H9 (cell line): ENCODE data around the gene IKBKG. TPM values are rescaled to one million over a fixed set of nuclear protein-coding genes. Genes with fewer than 3 reads are reported as not detected.

Source experiments
- DNase-seq: peaks from one replicate; pipeline ENCODE4 v3.0.0-alpha.2; 2017
- H2AFZ ChIP-seq: one replicate; pipeline ENCODE4 v1.6.1; 2013; ENCODE audit warnings: mild to moderate bottlenecking, low read length, control low read depth, moderate library complexity
- H2AK5ac ChIP-seq: 2 replicates; pipeline ENCODE4 v1.6.1; 2013; ENCODE audit warnings: low read length, control low read depth, mixed read lengths; ENCODE audit not compliant: insufficient read length
- H2BK120ac ChIP-seq: one replicate; pipeline ENCODE4 v1.6.1; 2013; ENCODE audit warnings: low read depth, mild to moderate bottlenecking, low read length, control low read depth, inconsistent platforms; ENCODE audit not compliant: poor library complexity, severe bottlenecking
- H2BK12ac ChIP-seq: 2 replicates; pipeline ENCODE4 v1.6.1; 2013; ENCODE audit warnings: low read length, control low read depth, mixed read lengths, low read depth; ENCODE audit not compliant: insufficient read length
- H2BK15ac ChIP-seq: 2 replicates; pipeline ENCODE4 v1.6.1; 2013; ENCODE audit warnings: low read depth, low read length, control low read depth
- H2BK20ac ChIP-seq: one replicate; pipeline ENCODE4 v1.6.1; 2013; ENCODE audit warnings: low read depth, mild to moderate bottlenecking, low read length, control low read depth, inconsistent platforms; ENCODE audit not compliant: poor library complexity, severe bottlenecking
- H2BK5ac ChIP-seq: 2 replicates; pipeline ENCODE4 v1.6.1; 2013; ENCODE audit warnings: low read length, control low read depth, mixed read lengths; ENCODE audit not compliant: insufficient read length
- H3K14ac ChIP-seq: 2 replicates; pipeline ENCODE4 v1.6.1; 2013; ENCODE audit warnings: low read length, control low read depth; ENCODE audit not compliant: insufficient read depth
- H3K18ac ChIP-seq: 2 replicates; pipeline ENCODE4 v1.6.1; 2013; ENCODE audit warnings: low read depth, mild to moderate bottlenecking, mixed read lengths, low read length, control low read depth; ENCODE audit not compliant: insufficient read length
- H3K23ac ChIP-seq: 2 replicates; pipeline ENCODE4 v1.6.1; 2013; ENCODE audit warnings: low read length, control low read depth, mixed read lengths, low read depth; ENCODE audit not compliant: insufficient read length
- H3K23me2 ChIP-seq: 2 replicates; pipeline ENCODE4 v1.6.1; 2013; ENCODE audit warnings: low read depth, mild to moderate bottlenecking, mixed read lengths, low read length, control low read depth; ENCODE audit not compliant: insufficient read length, poor library complexity, severe bottlenecking
- H3K27ac ChIP-seq: 2 replicates; pipeline ENCODE4 v1.5.1; 2013; ENCODE audit warnings: low read length, control low read depth, mixed read lengths, low read depth; ENCODE audit not compliant: insufficient read length
- H3K27me3 ChIP-seq: 2 replicates; pipeline ENCODE4 v1.6.1; 2013; ENCODE audit warnings: low read length, control low read depth, inconsistent platforms; ENCODE audit not compliant: insufficient read depth
- H3K4ac ChIP-seq: 2 replicates; pipeline ENCODE4 v1.6.1; 2013; ENCODE audit warnings: low read depth, mild to moderate bottlenecking, control low read depth, inconsistent platforms, low read length, moderate library complexity
- H3K4me1 ChIP-seq: 2 replicates; pipeline ENCODE4 v1.6.1; 2013; ENCODE audit warnings: low read length, control low read depth, inconsistent platforms; ENCODE audit not compliant: insufficient read depth
- H3K4me2 ChIP-seq: 2 replicates; pipeline ENCODE4 v1.6.1; 2013; ENCODE audit warnings: low read length, control low read depth, mixed read lengths; ENCODE audit not compliant: insufficient read length, insufficient read depth
- H3K56ac ChIP-seq: 2 replicates; pipeline ENCODE4 v1.6.1; 2013; ENCODE audit warnings: low read depth, mild to moderate bottlenecking, mixed read lengths, low read length, control low read depth; ENCODE audit not compliant: insufficient read length
- H3K79me1 ChIP-seq: 2 replicates; pipeline ENCODE4 v1.6.1; 2013; ENCODE audit warnings: low read depth, mild to moderate bottlenecking, moderate library complexity, low read length, control low read depth, inconsistent platforms; ENCODE audit not compliant: insufficient read depth, poor library complexity, severe bottlenecking
- H3K79me2 ChIP-seq: 2 replicates; pipeline ENCODE4 v1.6.1; 2013; ENCODE audit warnings: low read length, control low read depth, inconsistent platforms; ENCODE audit not compliant: insufficient read depth
- H3K9ac ChIP-seq: 2 replicates; pipeline ENCODE4 v1.6.1; 2013; ENCODE audit warnings: low read length, control low read depth, mixed read lengths; ENCODE audit not compliant: insufficient read length; ENCODE audit errors: extremely low read depth
- H3K9me3 ChIP-seq: one replicate; pipeline ENCODE4 v1.6.1; 2013; ENCODE audit warnings: low read depth, low read length, inconsistent platforms; ENCODE audit not compliant: control insufficient read depth
- H3T11ph ChIP-seq: one replicate; pipeline ENCODE4 v1.6.1; 2013; ENCODE audit warnings: mild to moderate bottlenecking, low read length, control low read depth, inconsistent platforms
- H4K20me1 ChIP-seq: one replicate; pipeline ENCODE4 v1.6.1; 2013; ENCODE audit not compliant: control insufficient read depth, insufficient read length, insufficient read depth
- H4K5ac ChIP-seq: 2 replicates; pipeline ENCODE4 v1.6.1; 2013; ENCODE audit warnings: low read depth, mild to moderate bottlenecking, mixed read lengths, low read length, control low read depth; ENCODE audit not compliant: insufficient read length
- H4K8ac ChIP-seq: replicated peaks from 2 replicates; pipeline ENCODE4 v1.6.1; 2013; ENCODE audit warnings: low read length, control low read depth, mixed read lengths, low read depth; ENCODE audit not compliant: insufficient read length
- H4K91ac ChIP-seq: 2 replicates; pipeline ENCODE4 v1.6.1; 2013; ENCODE audit warnings: low read depth, mild to moderate bottlenecking, moderate library complexity, mixed read lengths, low read length, control low read depth; ENCODE audit not compliant: insufficient read length
- H3K27ac Mint-ChIP-seq, 3 experiments: 2 replicates in 2 of 3; 3 replicates in 1 of 3; pipeline ENCODE4 v1.8.0; 2020 to 2021; ENCODE audit warnings: mixed read lengths in 3 of 3, mild to moderate bottlenecking in 1 of 3, moderate library complexity in 1 of 3
- H3K27me3 Mint-ChIP-seq: 2 replicates; pipeline ENCODE4 v1.8.0; 2021; ENCODE audit warnings: low read depth, mild to moderate bottlenecking, moderate library complexity, mixed read lengths
- H3K36me3 Mint-ChIP-seq, 3 experiments: 2 replicates in 2 of 3; 3 replicates in 1 of 3; pipeline ENCODE4 v1.8.0; 2020 to 2021; ENCODE audit warnings: low read depth in 3 of 3, mixed read lengths in 3 of 3; ENCODE audit not compliant: insufficient read depth in 1 of 3
- H3K4me1 Mint-ChIP-seq, 2 experiments: 2 replicates each; pipeline ENCODE4 v1.8.0; 2020; ENCODE audit warnings: mixed read lengths in 2 of 2
- H3K4me3 Mint-ChIP-seq, 2 experiments: 2 replicates in 1 of 2; 3 replicates in 1 of 2; pipeline ENCODE4 v1.8.0; 2020 to 2021; ENCODE audit warnings: mild to moderate bottlenecking in 2 of 2, mixed read lengths in 2 of 2, moderate library complexity in 1 of 2
- H3K9me3 Mint-ChIP-seq, 2 experiments: 2 replicates in 1 of 2; 3 replicates in 1 of 2; pipeline ENCODE4 v1.8.0; 2020; ENCODE audit warnings: mild to moderate bottlenecking in 2 of 2, mixed read lengths in 2 of 2, moderate library complexity in 1 of 2
- CTCF ChIP-seq: fragments of 200-600 bp; sonication (generic); conservative IDR thresholded peaks from 3 replicates; pipeline ENCODE4 v1.8.0; 2021; ENCODE audit warnings: antibody characterized with exemption, mild to moderate bottlenecking
- WGBS: extraction: QIAGEN DNeasy Blood & Tissue Kit; methylation state at CpG from one replicate; pipeline ENCODE4 v1.1.7; 2013; ENCODE audit warnings: missing lambda C conversion rate, low lambda C conversion rate, mixed read lengths; ENCODE audit not compliant: insufficient read length; ENCODE audit errors: extremely low coverage; 5-methylcytosine and 5-hydroxymethylcytosine counted together
- total RNA-seq: library from RNA; stranded (reverse); gene quantifications from 2 replicates; pipeline ENCODE4 v1.2.1, GENCODE V29; 2021

IKBKG gene
- total RNA-seq, 1 experiment from 2014 or later = 17.8 TPM

DNA sequence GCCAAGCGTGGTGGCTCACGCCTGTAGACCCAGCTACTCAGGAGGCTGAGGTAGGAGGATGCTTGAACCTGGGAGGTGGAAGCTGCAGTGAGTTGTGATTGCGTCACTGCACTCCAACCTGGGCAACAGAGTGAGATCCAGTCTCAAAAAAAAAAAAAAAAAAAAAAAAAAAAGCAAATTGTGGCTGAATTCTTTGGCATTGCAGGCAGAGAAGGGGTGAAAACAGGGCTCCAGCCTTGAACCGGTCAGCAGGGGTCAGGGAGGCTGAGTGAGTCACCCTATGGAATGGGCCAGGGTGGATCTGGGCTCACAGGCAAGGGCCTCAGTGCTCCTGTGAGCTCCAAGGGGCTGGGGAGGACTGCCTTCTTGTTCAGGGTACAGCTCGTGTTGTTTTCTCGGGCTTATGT, 18.2 kb upstream of the IKBKG start:
- Histone ChIP-seq H4K91ac (no peak overlapping the region), H2AFZ (no peak overlapping the region), H3K4me1 (no peaks in the 10 kb centered on the region), H3K79me1 (no peaks in the 10 kb centered on the region), H4K20me1 (no peaks in the 10 kb centered on the region), H3K56ac (no peak overlapping the region), H2BK120ac (no peak overlapping the region), H3K18ac (no peak overlapping the region), H3K4ac (no peak overlapping the region), H3K23me2 (peaks cover 3% of the 10 kb centered on the region), H4K8ac (no peak overlapping the region), H3K79me2 (no peaks in the 10 kb centered on the region), H2BK5ac (no peak overlapping the region), H3K27me3 (no peaks in the 10 kb centered on the region), H3K14ac (no peak overlapping the region), H4K5ac (no peak overlapping the region), H2BK15ac (no peak overlapping the region), H3K4me2 (no peak overlapping the region), H2AK5ac (no peak overlapping the region), H2BK12ac (no peak overlapping the region), H3T11ph (no peak overlapping the region), H2BK20ac (no peak overlapping the region), H3K9ac (no peak overlapping the region), H3K27ac (no peak overlapping the region), H3K23ac (no peak overlapping the region), H3K9me3 (peaks cover 21% of the 10 kb centered on the region)
- no peak overlapping the region for H3K4me3 Mint-ChIP-seq
- H3K36me3 Mint-ChIP-seq = peaks cover 10 to 36% (median 32%) of the 10 kb centered on the region in 3 experiments
- H3K4me1 Mint-ChIP-seq = peaks cover 3 to 4% of the 10 kb centered on the region in 2 experiments; a peak in 3 of 4 replicates
- H3K9me3 Mint-ChIP-seq = peaks cover 66 to 68% of the 10 kb centered on the region in 2 experiments
- no CpG with 5 or more reads among the region's 6 CpGs for WGBS
- DNase-seq = no peak
- no peak for TF ChIP-seq CTCF
- peaks cover 28% of the 10 kb centered on the region for H3K27me3 Mint-ChIP-seq
- no peak overlapping the region for H3K27ac Mint-ChIP-seq
